Measurements from ENCODE around the gene ITGAX.
A peak's percentile ranks its signal among the peaks of the same experiment; 100 is the strongest.

The ITGAX gene

GRCh38 chr16:31423801-31424200, 68.8 kb downstream of the ITGAX start:
- H3K4me3 Mint-ChIP-seq, result peak overlapping the region in 1 of 2 donors; percentile 5
- no peaks in the 10 kb centered on the region for H3K9me3 Mint-ChIP-seq
- H3K4me1 Mint-ChIP-seq, result peaks cover 63% of the 10 kb centered on the region
- DNase-seq, result no peak
- ATAC-seq, result no peak
- H3K27me3 Mint-ChIP-seq, result peaks cover 41% of the 10 kb centered on the region
- no peak overlapping the region for H3K27ac Mint-ChIP-seq

GRCh38 chr16:31427441-31428278, 72.7 kb downstream of the ITGAX start:
- H3K9me3 Mint-ChIP-seq, result no peaks in the 10 kb centered on the region
- DNase-seq, result peak; percentile 57 to 61
- H3K27me3 Mint-ChIP-seq, result peaks cover 39% of the 10 kb centered on the region
- peak overlapping the region in 1 of 2 donors; percentile 42 for H3K4me3 Mint-ChIP-seq
- H3K27ac Mint-ChIP-seq, result no peak overlapping the region
- peaks cover 48% of the 10 kb centered on the region for H3K4me1 Mint-ChIP-seq
- ATAC-seq, result peak; percentile 55

GRCh38 chr16:31428279-31428597, 73.3 kb downstream of the ITGAX start, which contains the start of gene COX6A2:
Gene COX6A2, minus strand, starts transcription at chr16:31428360. Its CDS starts 35 bp downstream, at chr16:31428325.
- no peak for ATAC-seq
- Mint-ChIP-seq H3K9me3 (no peaks in the 10 kb centered on the region), H3K27me3 (peaks cover 34% of the 10 kb centered on the region), H3K4me3 (peak within 1 kb of the TSS in 1 of 2 donors; percentile 42), H3K4me1 (peaks cover 42% of the 10 kb centered on the region), H3K27ac (no peak within 1 kb of the TSS)
- DNase-seq, result no peak

DNA sequence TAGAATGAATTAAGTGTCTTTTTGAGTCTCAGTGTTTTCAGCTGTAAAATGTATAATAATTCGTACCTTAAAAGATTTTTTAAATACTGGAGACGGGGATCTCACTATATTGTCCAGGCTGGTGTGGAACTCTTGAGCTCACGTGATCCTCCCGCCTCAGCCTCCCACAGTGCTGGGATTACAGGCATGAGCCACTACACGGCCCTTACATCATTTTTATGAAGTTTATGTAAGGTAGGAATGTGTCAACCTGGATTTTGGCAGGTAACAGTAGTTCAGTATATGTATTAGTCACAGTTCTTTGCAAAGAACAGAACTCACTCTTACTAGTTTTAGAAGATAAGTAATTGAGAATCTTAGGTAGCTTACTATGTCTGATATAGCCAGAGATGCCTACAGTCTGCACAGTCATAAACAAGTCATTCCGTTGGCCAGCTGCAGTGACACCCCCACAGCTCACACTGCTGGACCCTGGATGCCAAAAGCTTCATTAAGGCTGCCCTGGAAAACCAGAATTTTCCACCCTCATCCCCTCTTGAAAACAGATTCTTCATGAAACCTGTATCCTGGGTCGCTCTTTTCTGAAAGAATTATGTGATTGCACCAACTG, 73.8 kb downstream of the ITGAX start:
- no peak for DNase-seq
- no peak overlapping the region for H3K4me3 Mint-ChIP-seq
- H3K4me1 Mint-ChIP-seq, result peaks cover 37% of the 10 kb centered on the region
- H3K9me3 Mint-ChIP-seq, result no peaks in the 10 kb centered on the region
- H3K27me3 Mint-ChIP-seq, result peaks cover 28% of the 10 kb centered on the region
- no peak for ATAC-seq
- H3K27ac Mint-ChIP-seq, result no peak overlapping the region

GRCh38 chr16:31429314-31429713, 74.3 kb downstream of the ITGAX start:
- Mint-ChIP-seq H3K27me3 (peaks cover 23% of the 10 kb centered on the region), H3K4me3 (no peak overlapping the region), H3K27ac (no peak overlapping the region), H3K9me3 (no peaks in the 10 kb centered on the region), H3K4me1 (peaks cover 33% of the 10 kb centered on the region)
- ATAC-seq (no peak), DNase-seq (no peak)

DNA sequence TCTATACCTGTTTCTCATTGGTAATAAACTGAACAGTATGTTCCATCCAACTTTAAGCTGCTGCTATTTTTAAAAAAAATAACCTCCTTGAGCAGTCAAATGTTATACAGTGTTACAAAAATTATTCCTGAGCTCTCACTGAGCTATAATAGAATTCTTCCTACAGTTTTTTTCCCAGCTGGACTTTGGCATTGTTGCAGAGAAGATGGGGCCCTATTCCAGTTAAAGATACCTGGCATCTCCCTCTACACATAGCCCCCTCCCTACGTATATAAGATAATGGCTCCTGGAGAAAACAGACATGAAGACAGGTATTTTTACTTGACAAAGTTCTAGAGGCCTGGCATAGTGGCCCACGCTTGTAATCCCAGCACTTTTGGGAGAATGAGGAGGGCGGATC, 74.8 kb downstream of the ITGAX start:
- Mint-ChIP-seq H3K4me1 (peaks cover 33% of the 10 kb centered on the region), H3K27ac (no peak overlapping the region), H3K4me3 (no peak overlapping the region), H3K9me3 (no peaks in the 10 kb centered on the region), H3K27me3 (peaks cover 18% of the 10 kb centered on the region)
- DNase-seq (no peak), ATAC-seq (no peak)

DNA sequence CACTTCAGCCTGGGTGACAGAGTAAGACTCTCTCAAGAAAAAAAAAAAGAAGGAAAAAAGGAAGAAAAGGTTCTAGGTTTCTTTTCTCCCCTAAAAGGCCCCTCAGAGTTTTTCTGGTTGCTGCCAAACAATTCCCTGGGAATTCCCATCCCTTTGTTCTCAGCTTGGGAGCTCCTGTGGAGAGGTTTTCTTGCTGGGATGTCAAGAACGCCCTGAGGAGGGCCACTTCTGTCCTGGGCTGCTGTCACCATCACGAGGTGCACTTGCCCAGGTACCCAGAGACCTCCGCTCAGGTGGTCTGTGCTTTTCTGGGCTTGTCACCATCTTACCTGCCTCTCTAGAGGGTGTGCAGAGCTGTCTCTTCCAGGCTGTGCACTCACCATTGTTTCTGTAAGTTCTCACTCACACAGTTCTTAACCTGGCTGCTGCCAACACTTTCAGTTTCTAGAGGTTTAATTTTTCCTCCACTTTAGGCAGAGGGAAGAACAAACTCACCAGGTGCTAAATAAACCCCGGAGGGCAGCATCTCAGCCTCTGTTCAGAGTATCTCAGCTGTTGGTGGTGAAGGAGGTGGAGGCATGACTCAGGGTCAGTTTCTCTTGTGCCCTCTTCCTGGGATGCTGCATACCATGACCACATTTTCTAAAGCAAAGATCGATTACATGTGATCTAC, 75.5 kb downstream of the ITGAX start:
- no peak for DNase-seq
- no peak overlapping the region for H3K4me3 Mint-ChIP-seq
- H3K4me1 Mint-ChIP-seq, result peaks cover 33% of the 10 kb centered on the region
- peak; percentile 64 for ATAC-seq
- H3K27me3 Mint-ChIP-seq, result peaks cover 11% of the 10 kb centered on the region
- H3K9me3 Mint-ChIP-seq, result no peaks in the 10 kb centered on the region
- no peak overlapping the region for H3K27ac Mint-ChIP-seq

Measured in stimulated activated naive CD8-positive, alpha-beta T cell treated with anti-CD3 and anti-CD28 coated beads, Interleukin-15, amount 100 ng/mL, for 72 hours (primary cell).